Placental epithelial cell (primary cell): ENCODE data around the gene ERMP1. TPM values are rescaled to one million over a fixed set of nuclear protein-coding genes. Genes with fewer than 3 reads are reported as not detected.

Source experiments
- total RNA-seq: library from RNA; depleted of rRNA; stranded (reverse); fragments of >200 nt; gene quantifications from 2 replicates; pipeline ENCODE4 v1.2.3, GENCODE V29; 2012

Gene ERMP1
- total RNA-seq, result 13.0 and 15.8 TPM in 2 replicates

GRCh38 chr9:5832538-5833529 is at the start of gene ERMP1:
Gene ERMP1, minus strand, starts transcription at chr9:5833117. Its CDS starts 90 bp downstream, at chr9:5833027.

Other genes with a start within 250 kb of the ERMP1 start
- 36.5 and 49.1 TPM in 2 replicates for gene RIC1, start 204.0 kb downstream of the ERMP1 start, total RNA-seq
- 0.79 TPM in 1 of 2 replicates, not detected in the other for gene MLANA, start 57.8 kb upstream of the ERMP1 start, total RNA-seq
- gene RANBP6, start 182.5 kb upstream of the ERMP1 start, total RNA-seq, result 23.9 and 44.4 TPM in 2 replicates